Measurements from ENCODE around the gene GHITM. TPM values are rescaled to one million over a fixed set of nuclear protein-coding genes. Genes with fewer than 3 reads are reported as not detected.

Gene GHITM
- total RNA-seq, 1 donor, result 161 TPM

DNA sequence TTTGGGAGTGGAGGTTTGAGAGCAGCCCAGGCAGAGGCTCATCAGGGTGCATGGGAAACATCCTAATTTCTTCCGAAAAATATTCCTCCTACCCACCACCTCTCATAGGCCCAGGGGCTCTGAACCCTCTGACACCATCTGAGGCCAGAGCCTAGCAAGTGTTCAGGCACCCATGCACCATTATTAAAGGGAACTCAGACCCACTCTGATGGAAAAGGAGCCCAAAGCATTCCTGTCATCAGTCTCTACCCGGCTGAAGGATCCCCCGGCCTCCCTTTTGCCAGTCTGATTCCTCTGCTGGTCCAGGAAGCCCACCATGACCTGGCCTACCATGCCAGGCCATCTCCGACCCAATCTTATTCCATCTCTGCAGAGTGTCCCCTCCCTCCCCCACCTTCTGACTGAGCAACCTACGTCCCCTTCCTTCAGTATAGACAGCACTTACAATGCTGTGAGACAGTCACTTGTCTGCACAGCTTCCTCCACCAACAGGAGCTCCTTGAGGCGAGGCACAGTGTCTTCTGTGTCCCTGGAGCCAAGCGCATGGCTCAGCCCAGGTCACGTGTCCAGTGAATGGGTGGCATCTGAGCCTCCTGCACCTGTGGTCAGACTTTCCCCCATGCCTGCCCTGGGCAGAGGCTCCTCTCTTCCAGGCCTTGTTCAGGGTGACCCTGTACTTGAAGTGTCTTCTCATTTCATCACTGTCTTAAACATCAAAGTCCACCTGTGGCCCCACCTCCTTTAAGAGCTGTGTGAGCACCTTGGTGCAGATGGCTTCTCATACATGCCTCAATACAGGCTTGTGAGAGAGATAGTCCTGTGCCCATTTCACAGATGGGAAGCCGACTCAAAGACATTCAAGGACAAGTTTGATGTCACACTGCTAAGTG lies 33.4 kb downstream of the GHITM start:
- TF ChIP-seq, protein P1, sequence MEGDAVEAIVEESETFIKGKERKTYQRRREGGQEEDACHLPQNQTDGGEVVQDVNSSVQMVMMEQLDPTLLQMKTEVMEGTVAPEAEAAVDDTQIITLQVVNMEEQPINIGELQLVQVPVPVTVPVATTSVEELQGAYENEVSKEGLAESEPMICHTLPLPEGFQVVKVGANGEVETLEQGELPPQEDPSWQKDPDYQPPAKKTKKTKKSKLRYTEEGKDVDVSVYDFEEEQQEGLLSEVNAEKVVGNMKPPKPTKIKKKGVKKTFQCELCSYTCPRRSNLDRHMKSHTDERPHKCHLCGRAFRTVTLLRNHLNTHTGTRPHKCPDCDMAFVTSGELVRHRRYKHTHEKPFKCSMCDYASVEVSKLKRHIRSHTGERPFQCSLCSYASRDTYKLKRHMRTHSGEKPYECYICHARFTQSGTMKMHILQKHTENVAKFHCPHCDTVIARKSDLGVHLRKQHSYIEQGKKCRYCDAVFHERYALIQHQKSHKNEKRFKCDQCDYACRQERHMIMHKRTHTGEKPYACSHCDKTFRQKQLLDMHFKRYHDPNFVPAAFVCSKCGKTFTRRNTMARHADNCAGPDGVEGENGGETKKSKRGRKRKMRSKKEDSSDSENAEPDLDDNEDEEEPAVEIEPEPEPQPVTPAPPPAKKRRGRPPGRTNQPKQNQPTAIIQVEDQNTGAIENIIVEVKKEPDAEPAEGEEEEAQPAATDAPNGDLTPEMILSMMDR (IDR thresholded peaks at IDR 0.05; ENCODE audit: insufficient read depth, low read length), result no peak
- H3K4me3 ChIP-seq (ENCODE audit: low read depth, low read length), result no peak overlapping the region
- DNase-seq (ENCODE audit: low read depth), result no peak

DNA sequence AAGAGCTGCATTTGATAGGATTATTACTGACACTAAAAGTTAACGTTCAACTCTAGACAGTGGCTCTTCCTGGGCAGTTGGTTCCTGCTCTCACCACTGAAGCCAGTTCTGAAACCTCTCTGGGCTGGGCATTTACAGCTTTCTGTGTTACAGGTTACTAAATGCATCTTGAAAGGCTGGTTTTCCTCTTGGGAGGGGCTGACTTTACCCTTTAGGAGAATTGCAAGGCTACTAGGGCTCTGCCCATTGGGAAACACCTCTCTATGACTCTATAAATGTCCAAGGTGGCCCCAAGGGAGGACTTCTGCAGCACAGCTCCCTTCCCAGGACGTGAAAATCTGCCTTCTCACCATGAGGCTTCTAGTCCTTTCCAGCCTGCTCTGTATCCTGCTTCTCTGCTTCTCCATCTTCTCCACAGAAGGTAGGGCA lies 34.2 kb downstream of the GHITM start, which contains the start of gene GPR15LG:
TSS of gene GPR15LG (plus strand) at position 301 of the 429 bp plus-strand sequence. CDS start at position 352, 51 bp downstream.
- no peak for DNase-seq (ENCODE audit: low read depth)
- TF ChIP-seq, protein P1 (IDR thresholded peaks at IDR 0.05; ENCODE audit: insufficient read depth, low read length), result no peak
- no peak within 1 kb of the TSS for H3K4me3 ChIP-seq (ENCODE audit: low read depth, low read length)

DNA sequence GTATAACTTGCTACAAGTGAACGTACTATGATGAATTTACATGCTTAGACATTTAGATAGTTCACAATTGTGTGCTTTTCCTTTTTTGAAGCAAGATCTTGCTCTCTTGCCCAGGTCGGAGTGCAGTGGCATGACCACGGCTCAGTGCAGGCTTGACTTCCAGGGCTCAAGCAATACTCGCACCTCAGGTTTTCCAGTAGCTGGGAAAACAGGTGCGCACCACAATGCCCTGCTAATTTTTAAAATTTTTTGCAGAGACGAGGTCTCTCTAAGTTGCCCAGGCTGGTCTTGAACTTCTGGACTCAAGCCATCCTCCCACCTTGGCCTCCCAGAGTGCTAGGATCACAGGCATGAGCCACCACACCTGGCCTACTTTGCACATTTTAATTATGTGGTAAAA lies 36.1 kb downstream of the GHITM start:
- no peak overlapping the region for H3K4me3 ChIP-seq (ENCODE audit: low read depth, low read length)
- DNase-seq (ENCODE audit: low read depth), result no peak
- TF ChIP-seq, protein P1 (IDR thresholded peaks at IDR 0.05; ENCODE audit: insufficient read depth, low read length), result no peak

DNA sequence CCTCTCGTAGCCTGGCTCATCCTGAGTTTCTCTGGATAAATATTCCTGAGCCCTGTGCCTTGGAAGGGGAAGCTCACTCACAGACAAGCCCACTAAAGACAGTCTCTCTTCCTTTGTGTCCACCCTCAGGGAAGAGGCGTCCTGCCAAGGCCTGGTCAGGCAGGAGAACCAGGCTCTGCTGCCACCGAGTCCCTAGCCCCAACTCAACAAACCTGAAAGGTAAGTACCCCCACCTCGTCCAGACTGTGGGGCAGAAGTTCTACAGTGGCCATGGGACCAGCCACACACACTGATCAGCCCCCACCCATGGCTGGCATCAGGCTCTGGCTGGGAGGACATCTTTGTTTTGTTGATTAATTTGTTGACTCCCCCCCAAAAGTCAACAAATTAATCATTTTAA lies 37.0 kb downstream of the GHITM start:
- H3K4me3 ChIP-seq (ENCODE audit: low read depth, low read length), result no peak overlapping the region
- DNase-seq (ENCODE audit: low read depth), result no peak
- TF ChIP-seq, protein P1 (IDR thresholded peaks at IDR 0.05; ENCODE audit: insufficient read depth, low read length), result no peak

DNA sequence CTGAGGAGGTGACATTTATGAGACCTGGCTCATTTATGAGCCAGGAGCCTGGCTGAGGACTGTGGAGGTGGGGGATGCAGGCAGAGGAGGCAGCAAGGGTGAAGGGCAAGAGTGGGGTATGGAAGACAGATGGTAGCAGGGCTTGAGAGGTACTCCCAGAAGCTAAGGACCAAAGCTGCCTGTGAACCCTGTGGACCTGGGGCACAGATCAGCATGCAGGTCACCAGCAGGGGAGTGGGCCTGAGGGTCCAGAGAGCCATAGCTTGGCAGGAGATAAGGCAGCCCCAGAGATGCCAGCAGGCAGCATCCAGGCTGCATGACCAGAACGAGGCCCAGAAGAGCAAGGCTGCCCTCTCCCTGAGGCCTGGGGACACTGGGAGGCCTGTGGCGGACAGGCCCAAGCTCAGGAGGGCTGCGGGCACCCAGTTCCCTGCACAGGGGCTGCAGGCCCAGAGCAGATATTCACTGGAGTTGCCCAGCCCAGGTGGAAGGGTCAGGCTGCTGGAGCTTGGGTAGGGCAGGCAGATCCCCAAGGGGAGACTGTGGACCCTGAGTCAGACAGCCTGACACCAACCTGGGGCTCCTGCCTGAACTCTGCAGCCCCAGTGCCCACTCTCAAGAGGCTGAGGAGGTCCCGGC lies 37.6 kb downstream of the GHITM start:
- no peak overlapping the region for H3K4me3 ChIP-seq (ENCODE audit: low read depth, low read length)
- TF ChIP-seq, protein P1 (IDR thresholded peaks at IDR 0.05; ENCODE audit: insufficient read depth, low read length), result no peak
- no peak for DNase-seq (ENCODE audit: low read depth)

DNA sequence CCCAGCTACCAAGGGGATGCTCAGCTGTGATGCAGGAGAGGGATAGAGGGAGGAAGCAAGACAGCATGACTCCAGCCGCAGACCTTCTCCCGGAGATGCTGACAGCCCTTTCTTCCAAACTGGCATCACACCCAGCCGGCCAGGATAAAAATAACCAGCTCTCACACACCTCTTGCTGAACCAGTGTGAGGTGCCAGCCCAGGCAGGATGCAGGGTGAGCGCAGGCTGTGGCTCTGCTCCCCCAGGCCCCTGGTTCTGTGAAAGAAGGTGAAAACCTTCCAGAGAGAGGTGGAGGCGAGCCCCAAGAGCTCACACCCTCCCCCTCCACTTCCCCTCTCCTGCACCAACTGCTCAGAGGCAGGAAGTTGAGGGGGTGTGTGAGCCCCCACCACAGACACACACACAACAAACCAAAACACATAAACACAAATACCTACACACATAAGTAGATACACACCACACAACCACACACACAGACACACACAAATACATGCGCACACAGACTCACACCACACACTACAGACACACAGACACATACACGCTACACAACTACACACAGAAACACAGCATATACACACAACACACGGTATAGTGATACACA lies 38.3 kb downstream of the GHITM start:
- no peak for DNase-seq (ENCODE audit: low read depth)
- no peak overlapping the region for H3K4me3 ChIP-seq (ENCODE audit: low read depth, low read length)
- TF ChIP-seq, protein P1 (IDR thresholded peaks at IDR 0.05; ENCODE audit: insufficient read depth, low read length), result no peak

Data from fibroblast of the aortic adventitia (primary cell).